ENCODE measurements around the gene GRB10.

DNA sequence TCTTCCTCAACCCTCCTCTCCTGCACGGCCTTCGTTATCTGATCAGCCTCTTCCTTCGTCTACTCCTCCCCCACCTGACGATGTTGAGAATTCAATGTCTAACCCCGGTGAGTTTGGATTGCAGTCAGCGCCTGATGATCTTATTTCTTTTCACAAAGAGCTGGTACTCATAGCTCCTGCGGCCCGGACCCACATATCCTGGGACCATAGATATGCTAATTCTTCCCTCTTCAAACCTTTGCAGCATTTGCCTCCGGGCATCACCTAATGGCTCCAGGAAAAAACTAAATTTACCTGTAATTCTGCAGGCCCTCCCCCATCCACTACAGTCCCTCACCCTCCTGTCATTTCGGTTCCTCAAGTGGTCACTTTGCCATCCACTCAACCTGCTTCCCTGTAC is 205.1 kb downstream of the GRB10 start:
- TF ChIP-seq, protein P1, sequence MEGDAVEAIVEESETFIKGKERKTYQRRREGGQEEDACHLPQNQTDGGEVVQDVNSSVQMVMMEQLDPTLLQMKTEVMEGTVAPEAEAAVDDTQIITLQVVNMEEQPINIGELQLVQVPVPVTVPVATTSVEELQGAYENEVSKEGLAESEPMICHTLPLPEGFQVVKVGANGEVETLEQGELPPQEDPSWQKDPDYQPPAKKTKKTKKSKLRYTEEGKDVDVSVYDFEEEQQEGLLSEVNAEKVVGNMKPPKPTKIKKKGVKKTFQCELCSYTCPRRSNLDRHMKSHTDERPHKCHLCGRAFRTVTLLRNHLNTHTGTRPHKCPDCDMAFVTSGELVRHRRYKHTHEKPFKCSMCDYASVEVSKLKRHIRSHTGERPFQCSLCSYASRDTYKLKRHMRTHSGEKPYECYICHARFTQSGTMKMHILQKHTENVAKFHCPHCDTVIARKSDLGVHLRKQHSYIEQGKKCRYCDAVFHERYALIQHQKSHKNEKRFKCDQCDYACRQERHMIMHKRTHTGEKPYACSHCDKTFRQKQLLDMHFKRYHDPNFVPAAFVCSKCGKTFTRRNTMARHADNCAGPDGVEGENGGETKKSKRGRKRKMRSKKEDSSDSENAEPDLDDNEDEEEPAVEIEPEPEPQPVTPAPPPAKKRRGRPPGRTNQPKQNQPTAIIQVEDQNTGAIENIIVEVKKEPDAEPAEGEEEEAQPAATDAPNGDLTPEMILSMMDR (IDR thresholded peaks at IDR 0.05), result no peak
- no peak for TF ChIP-seq POLR2A (IDR thresholded peaks at IDR 0.05)
- TF ChIP-seq POLR2AphosphoS5 (IDR thresholded peaks at IDR 0.05), result no peak

Data from breast epithelium (tissue), 3 donors.